Stimulated activated naive CD8-positive, alpha-beta T cell treated with anti-CD3 and anti-CD28 coated beads, Interleukin-15, amount 100 ng/mL, for 72 hours (primary cell): ENCODE measurements around the gene LCOR.
"Not testable (repeated sequence)": the region's sequence is repeated elsewhere in the genome, so short reads cannot be mapped to it uniquely, and the experiment has no call there.

Experiments used
- ATAC-seq: fragments of 150-1000 bp; cut with Tn5 transposase; 2 replicates; pipeline ENCODE4 v1.10.0; 2021; ENCODE audit warnings: mild to moderate bottlenecking, moderate library complexity
- DNase-seq, 2 donors: peaks; one replicate each; pipeline ENCODE4 v3.0.0; 2021 to 2022
- H3K27ac Mint-ChIP-seq, 2 donors: one replicate each; pipeline ENCODE4 v1.8.0; 2022; ENCODE audit warnings: mild to moderate bottlenecking in 2 of 2, mixed read lengths in 2 of 2, moderate library complexity in 2 of 2
- H3K27me3 Mint-ChIP-seq: one replicate; pipeline ENCODE4 v1.8.0; 2022; ENCODE audit warnings: mixed read lengths
- H3K4me1 Mint-ChIP-seq: one replicate; pipeline ENCODE4 v1.8.0; 2022; ENCODE audit warnings: mild to moderate bottlenecking, mixed read lengths
- H3K4me3 Mint-ChIP-seq, 2 donors: one replicate each; pipeline ENCODE4 v1.8.0; 2022; ENCODE audit warnings: mild to moderate bottlenecking in 2 of 2, mixed read lengths in 2 of 2, moderate library complexity in 1 of 2
- H3K9me3 Mint-ChIP-seq, 2 donors: one replicate each; pipeline ENCODE4 v1.8.0; 2022; ENCODE audit warnings: mixed read lengths in 2 of 2

The LCOR gene

DNA sequence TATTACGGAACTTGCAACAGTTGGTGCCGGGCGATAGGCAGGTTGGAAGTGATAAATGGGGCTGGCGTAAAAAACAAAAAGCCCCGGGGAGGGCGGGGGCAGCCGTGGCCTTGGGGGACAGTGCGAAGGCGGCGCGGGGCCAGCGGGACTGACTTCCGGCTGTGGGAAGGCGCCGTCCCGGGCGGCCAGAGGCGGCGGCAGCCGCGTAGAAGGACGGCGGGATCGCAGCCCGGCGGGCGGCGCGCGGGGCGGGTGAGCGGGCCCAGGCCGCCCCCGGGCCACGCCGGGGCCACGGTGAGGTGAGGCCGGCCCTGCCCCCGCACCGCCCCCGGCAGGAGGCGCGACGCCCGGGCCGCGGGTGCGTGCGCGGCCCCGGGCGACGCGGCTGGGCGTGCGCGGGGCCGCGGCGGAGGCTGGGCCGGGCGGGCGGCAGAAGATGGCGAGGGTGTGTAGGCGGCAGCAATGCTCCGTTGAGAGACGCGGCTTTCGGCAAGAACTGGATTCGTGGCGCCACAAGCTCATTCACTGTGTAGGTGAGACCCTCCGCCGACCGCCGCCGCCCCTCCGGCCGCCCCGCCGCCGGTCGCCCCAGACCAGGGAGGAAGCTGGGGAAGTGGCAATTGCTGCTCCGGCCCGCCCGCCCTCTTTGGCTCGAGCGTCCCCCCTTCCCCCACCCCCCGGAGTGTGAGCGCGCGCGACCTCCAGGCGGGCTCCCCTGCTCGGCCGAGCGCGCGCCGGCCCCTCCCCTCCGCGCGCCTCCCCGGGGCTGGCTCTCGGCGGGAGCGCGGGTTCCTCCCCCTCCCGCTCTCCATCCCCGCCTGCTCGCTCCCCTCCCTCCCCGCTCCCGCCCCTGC, at the start of gene LCOR:
Gene LCOR, plus strand, starts transcription at position 432 of the 854 bp plus-strand sequence. CDS start 116,760 bp downstream, outside the sequence.
- peak within 1 kb of the TSS; percentile 97 to 99 for H3K27ac Mint-ChIP-seq
- H3K4me1 Mint-ChIP-seq = peaks cover 54% of the 10 kb centered on the region
- no peaks in the 10 kb centered on the region for H3K27me3 Mint-ChIP-seq
- peak within 1 kb of the TSS; percentile 92 to 98 for H3K4me3 Mint-ChIP-seq
- peak; percentile 83 for ATAC-seq
- DNase-seq = peak; percentile 85 to 89
- H3K9me3 Mint-ChIP-seq = no peaks in the 10 kb centered on the region

DNA sequence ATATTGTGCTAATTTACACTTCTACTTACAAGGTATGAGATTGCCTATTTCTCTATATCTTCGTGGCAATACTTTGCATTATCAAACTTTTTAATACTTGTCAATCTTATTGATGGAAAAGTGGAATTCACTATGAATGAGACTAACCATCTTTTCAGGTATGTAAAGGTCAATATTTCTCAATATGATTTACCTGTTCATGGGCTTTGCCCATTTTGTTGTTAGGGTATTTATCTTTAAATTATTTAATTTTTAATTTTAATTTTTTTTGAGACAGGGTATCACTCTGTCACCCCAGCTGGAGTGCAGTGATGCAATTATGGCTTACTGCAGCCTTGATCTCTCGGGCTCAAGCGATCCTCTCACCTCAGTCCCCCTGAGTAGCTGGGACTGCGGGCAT, 47.8 kb upstream of the LCOR start:
- Mint-ChIP-seq H3K27ac (no peak overlapping the region), H3K9me3 (no peaks in the 10 kb centered on the region), H3K4me1 (no peaks in the 10 kb centered on the region), H3K27me3 (no peaks in the 10 kb centered on the region), H3K4me3 (no peak overlapping the region)
- ATAC-seq (no peak), DNase-seq (no peak)

DNA sequence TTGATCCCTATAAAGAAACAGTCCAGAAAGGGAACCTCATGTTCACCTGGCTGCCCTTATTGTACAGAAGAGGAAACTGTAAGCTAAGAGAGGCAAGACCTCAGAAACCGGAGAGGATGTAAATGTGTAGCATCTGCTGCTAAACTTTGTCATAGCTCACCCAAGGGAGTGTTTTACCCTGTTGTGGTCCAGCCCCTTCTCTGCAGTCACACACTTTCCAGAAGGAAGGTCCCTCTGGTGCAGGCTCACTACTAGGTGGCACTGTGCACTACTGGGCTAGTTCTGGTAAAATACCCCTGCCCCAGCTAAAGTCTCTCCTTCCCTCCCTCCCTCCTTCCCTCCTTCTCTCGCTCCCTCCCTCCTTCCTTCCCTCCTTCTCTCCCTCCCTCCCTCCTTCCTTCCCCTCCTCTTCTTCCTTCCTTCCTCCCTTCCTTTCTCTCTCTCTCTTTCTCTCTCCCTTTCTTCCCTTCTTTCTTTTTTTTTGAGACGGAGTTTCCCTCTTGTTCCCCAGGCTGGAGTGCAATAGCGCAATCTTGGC, 42.5 kb upstream of the LCOR start:
- DNase-seq = no peak
- no peaks in the 10 kb centered on the region for H3K4me1 Mint-ChIP-seq
- ATAC-seq = peak; percentile 49
- no peak overlapping the region for H3K27ac Mint-ChIP-seq
- no peak overlapping the region for H3K4me3 Mint-ChIP-seq
- no peaks in the 10 kb centered on the region for H3K9me3 Mint-ChIP-seq
- H3K27me3 Mint-ChIP-seq = peaks cover 27% of the 10 kb centered on the region

DNA sequence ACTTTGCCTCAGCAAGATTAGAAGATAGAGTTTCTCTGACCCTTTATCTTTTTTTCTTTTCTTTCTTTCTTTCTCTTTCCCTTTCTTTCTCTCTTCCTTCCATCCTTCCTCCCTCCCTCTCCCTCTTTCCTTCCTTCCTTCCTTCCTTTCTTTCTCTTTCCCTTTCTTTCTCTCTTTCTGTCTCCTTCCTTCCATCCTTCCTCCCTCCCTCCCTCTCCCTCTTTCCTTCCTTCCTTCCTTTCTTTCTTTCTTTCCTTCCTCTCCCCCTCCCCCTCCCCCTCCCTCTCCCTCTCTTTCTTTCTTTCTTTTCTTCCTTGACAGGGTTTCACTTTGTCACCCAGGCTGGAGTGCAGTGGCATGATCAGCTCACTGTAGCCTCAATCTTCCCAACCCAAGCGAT, 40.2 kb upstream of the LCOR start:
- no peaks in the 10 kb centered on the region for H3K9me3 Mint-ChIP-seq
- no peak overlapping the region for H3K27ac Mint-ChIP-seq
- no peak overlapping the region for H3K4me3 Mint-ChIP-seq
- ATAC-seq (no peak), DNase-seq (no peak)
- H3K4me1 Mint-ChIP-seq = no peaks in the 10 kb centered on the region
- peaks cover 31% of the 10 kb centered on the region for H3K27me3 Mint-ChIP-seq

DNA sequence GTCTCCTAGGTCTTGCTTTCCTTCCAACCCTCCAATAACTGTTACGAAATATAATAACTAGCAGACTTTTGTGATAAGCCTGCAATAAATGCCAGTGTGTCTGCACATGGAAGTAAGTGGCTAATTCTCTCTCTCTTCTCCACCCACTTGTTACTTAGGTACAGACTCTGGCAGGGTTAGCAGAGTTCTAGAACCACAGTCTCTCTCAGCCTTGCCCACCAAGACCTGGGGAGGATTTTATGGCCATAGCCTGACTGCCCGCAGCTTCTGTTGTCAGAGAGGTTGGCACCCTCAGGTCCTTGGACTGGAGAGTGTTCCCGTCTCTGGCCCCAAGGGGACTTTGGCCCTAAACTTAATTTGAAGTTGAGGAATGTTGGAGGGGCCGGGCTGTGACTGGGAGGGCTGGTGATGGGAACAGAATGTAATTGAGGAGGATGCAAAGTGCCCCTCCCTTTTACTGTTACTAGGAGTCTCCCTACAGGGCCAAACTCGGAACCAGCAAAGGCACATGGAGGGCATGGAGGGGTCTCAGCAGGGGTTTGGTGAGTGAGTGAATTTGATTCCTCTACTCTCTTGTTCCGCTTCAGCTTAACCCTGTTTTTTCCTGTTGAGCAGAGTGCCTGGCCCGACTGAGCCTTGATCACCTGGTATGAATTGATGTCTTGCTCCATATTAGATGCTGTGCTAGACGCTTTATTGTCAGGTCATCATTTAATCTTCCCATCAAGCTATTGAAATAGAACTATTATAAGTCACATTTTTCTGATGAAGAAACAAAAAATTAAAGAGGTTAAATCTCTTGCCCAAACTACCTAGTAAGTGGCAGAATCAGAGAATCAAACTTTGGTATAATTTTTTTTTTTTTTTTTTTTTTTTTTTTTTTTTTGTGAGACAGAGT, 37.0 kb upstream of the LCOR start:
- ATAC-seq (no peak), DNase-seq (no peak)
- Mint-ChIP-seq H3K4me3 (no peak overlapping the region), H3K27ac (no peak overlapping the region), H3K9me3 (no peaks in the 10 kb centered on the region), H3K27me3 (peaks cover 31% of the 10 kb centered on the region), H3K4me1 (no peaks in the 10 kb centered on the region)

DNA sequence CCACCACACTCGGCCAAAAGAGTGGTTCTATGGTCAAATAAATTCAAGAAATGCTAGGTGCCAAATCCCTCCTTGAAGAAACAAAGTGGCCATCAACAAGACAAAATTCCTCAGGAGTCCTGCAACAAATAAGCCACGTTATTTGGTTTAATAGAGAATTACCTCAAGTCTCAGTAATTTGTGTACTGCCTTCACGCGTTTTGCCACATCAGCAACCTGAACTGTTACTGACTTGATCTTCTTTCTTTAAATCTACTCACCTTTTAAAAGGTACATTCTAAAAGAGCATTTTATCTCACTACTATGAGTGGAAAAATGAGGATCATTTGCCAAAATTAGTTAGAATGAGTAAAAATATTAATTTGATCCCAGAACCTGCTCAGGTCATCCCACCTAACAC, 34.6 kb upstream of the LCOR start:
- Mint-ChIP-seq H3K27me3 (peaks cover 8% of the 10 kb centered on the region), H3K9me3 (no peaks in the 10 kb centered on the region), H3K4me3 (no peak overlapping the region), H3K27ac (no peak overlapping the region), H3K4me1 (no peaks in the 10 kb centered on the region)
- ATAC-seq (no peak), DNase-seq (no peak)

DNA sequence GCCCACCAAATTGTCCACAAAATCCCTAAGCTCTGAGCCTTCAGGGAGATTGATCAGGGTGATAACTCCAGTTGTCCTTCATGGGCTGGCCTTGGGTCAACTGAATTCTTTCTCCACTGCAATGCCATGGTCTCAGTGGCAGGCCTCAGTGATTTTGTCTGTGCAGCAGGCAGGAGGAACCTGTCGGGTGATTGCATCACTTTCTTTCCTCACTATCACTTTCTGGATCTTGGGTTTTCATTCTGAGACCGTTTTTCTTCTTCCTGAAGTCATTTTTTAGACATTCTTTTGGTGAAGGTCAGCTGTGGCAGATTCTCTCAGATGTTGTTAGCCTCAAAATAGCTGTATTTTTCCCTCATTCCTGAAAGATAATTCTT, 28.8 kb upstream of the LCOR start:
- Mint-ChIP-seq H3K4me1 (no peaks in the 10 kb centered on the region), H3K27me3 (no peaks in the 10 kb centered on the region), H3K9me3 (no peaks in the 10 kb centered on the region), H3K4me3 (no peak overlapping the region), H3K27ac (no peak overlapping the region)
- DNase-seq (no peak), ATAC-seq (no peak)

DNA sequence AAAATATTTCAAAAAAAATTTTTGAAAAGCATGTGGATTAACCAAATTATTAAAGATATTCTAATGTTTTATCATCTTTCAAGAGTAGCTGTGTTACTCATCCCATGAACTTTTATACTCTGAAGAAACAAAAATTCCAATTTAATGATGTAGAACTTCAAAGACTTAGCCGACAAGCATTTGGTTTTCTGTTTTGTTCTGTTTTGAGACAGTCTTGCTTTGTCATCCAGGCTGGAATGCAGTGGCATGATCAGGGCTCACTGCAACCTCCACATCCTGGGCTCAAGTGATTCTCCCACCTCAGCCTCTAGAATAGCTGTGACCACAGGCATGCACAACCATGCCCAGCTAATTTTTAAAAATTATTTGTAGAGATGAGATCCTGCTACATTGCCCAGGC, 17.8 kb upstream of the LCOR start:
- no peak overlapping the region for H3K4me3 Mint-ChIP-seq
- no peak for ATAC-seq
- DNase-seq = no peak
- no peaks in the 10 kb centered on the region for H3K9me3 Mint-ChIP-seq
- H3K4me1 Mint-ChIP-seq = no peaks in the 10 kb centered on the region
- H3K27me3 Mint-ChIP-seq = peaks cover 8% of the 10 kb centered on the region
- H3K27ac Mint-ChIP-seq = no peak overlapping the region

DNA sequence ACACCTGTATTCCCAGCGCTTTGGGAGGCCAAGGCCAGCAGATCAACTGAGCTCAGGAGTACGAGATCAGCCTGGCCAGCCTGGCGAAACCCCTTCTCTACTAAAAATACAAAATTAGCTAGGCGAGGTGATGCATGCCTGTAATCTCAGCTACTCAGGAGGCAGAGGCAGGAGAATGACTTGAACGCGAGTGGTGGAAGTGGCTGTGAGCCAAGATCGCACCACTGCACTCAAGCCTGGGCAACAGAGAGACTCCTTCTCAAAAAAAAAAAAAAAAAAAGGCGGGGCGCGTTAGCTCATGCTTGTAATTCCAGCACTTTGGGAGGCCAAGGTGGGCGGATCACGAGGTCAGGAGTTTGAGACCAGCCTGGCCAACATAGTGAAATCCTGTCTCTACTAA, 13.1 kb upstream of the LCOR start:
- H3K27me3 Mint-ChIP-seq, H3K27ac Mint-ChIP-seq, H3K4me3 Mint-ChIP-seq, DNase-seq, ATAC-seq, H3K9me3 Mint-ChIP-seq, H3K4me1 Mint-ChIP-seq: not testable (repeated sequence)

DNA sequence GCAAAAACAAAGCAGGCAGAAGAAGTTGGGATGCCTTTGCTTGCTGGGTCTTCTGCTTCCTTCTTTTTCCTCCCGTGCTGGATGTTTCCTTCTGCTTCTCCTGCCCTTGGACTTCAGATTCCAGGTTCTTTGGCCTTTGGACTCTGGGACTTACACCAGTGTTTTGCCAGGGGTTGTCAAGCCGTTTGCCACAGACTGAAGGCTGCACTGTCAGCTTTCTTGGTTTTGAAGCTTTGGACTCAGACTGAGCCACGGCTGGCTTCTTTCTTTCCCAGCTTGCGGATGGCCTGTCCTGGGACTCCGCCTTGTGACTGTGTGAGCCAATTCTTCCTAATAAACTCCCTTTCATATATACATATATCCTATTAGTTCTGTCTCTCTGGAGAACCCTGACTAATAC, 11.3 kb upstream of the LCOR start:
- Mint-ChIP-seq H3K9me3 (no peaks in the 10 kb centered on the region), H3K4me3 (no peak overlapping the region), H3K27ac (no peak overlapping the region), H3K4me1 (no peaks in the 10 kb centered on the region), H3K27me3 (no peaks in the 10 kb centered on the region)
- ATAC-seq (no peak), DNase-seq (no peak)

DNA sequence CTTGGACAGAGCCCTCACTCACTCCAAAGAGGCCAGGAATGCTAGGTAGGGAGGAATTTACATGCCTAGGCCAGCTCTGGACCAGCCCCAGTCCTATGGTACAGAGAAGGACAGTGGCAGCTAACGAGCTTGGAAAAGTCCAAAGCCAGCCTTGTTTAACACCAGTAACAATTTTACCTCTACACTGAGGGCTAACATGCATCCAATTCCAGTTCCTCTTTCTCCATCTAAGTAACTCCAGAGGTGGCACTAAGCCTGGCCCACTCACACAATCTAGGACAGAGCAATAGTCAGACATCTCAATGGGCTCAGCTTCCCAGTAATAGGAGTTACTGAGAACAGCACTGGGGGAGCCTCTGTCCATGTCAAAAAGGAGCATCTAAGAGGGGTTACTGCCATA, 5.7 kb upstream of the LCOR start:
- no peak for DNase-seq
- H3K27me3 Mint-ChIP-seq = no peaks in the 10 kb centered on the region
- no peaks in the 10 kb centered on the region for H3K9me3 Mint-ChIP-seq
- no peak overlapping the region for H3K27ac Mint-ChIP-seq
- H3K4me1 Mint-ChIP-seq = peaks cover 15% of the 10 kb centered on the region
- H3K4me3 Mint-ChIP-seq = no peak overlapping the region
- ATAC-seq = no peak

DNA sequence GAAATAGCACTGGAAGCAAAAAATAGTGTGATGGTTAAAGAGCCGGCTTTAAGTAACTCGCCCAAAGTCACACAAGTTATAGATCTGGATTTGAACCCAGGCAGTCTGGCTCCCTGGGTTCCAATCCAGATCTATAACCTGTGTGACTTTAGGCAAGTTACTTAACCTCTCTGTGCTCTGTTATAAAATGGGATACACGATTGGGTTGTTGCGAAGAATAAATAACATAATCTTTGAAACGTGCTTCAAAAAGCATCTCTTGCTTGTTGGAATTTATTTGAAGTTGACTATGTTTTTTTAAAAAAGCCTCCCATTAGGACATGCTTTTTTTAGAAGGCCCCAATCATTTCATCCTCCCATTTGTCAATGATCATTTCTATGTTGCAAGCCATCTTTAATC, 3.5 kb upstream of the LCOR start:
- Mint-ChIP-seq H3K27ac (no peak overlapping the region), H3K4me3 (no peak overlapping the region), H3K4me1 (peaks cover 22% of the 10 kb centered on the region), H3K27me3 (no peaks in the 10 kb centered on the region), H3K9me3 (no peaks in the 10 kb centered on the region)
- DNase-seq = no peak
- no peak for ATAC-seq

DNA sequence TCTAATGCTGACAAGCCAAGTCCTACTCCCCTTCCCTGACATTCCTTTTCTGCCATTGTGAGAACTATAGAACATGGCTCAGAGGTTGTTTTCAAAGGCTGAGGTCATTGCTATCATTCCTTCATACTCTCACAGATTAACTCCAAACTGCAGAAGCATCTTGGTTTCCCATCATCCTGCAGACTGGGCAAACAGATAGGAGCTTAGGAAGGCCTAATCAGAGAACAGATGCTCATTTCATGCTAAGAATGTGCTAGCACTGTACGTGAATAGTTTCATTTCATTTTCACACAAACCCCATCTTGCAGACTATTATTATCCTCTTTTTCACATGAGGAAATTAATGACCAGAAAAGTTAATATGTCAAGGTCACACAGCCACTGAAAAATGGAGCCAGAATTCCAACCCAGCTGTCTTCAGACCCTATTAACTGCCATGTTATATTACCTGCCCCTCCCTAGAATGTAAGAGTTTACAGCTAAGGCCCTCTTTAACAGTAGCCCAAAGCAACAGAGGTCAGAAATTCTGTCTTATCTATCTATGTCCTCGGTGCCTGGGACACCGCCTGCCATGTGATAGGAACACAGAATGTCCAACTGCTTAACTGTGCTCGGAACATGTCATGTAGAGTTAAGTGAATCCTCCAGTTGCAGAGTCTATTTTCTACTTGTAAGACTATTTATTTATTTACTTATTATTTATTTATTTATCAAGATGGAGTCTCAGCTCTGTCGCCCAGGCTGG, 2.9 kb upstream of the LCOR start:
- no peak for DNase-seq
- ATAC-seq = no peak
- Mint-ChIP-seq H3K4me1 (peaks cover 28% of the 10 kb centered on the region), H3K4me3 (no peak overlapping the region), H3K27ac (no peak overlapping the region), H3K9me3 (no peaks in the 10 kb centered on the region), H3K27me3 (no peaks in the 10 kb centered on the region)

DNA sequence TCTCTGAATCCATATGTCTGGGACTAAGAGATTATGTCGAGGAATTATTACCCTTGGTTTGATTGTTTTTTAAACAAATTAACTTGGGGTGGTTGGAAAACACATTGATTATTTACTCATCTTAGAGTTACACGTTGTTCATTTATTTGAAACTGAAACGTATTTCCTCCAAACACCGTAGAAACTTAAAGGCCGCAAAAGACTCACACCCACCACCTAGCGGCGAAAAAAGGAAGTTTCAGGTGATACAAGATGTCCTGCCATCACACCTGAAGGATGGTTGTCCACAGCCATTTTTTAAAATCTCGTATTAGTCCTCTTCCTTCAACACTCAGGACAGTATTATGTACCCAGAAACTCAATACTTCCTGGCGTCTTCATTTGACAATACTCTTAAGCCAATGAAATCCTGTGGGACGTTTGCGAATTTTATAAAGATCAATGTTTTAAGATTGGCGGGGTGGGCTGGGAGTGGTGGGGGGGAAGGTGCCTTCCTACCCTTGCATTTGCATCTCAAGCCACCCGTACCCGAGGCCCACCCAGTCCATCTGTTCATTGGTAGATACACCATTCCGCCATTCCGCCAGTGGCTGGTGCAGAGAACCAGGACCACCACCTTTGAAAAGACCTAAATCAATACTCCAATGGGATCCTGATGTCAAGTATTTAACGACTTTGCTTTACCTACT, 1.4 kb upstream of the LCOR start:
- Mint-ChIP-seq H3K9me3 (no peaks in the 10 kb centered on the region), H3K4me3 (peak overlapping the region; percentile 63 to 84), H3K27ac (peak overlapping the region; percentile 54 to 89), H3K27me3 (no peaks in the 10 kb centered on the region), H3K4me1 (peaks cover 42% of the 10 kb centered on the region)
- ATAC-seq (no peak), DNase-seq (peak; percentile 78 to 85)
